Sigmoid colon (tissue), 7 donors: Measurements from ENCODE around the gene GSTP1. TPM values are rescaled to one million over a fixed set of nuclear protein-coding genes. Genes with fewer than 3 reads are reported as not detected.
"Not testable (repeated sequence)": the region's sequence is repeated elsewhere in the genome, so short reads cannot be mapped to it uniquely, and the experiment has no call there.

Experiments used
- DNase-seq: peaks from one replicate; pipeline ENCODE4 v3.0.0-alpha.2; 2019
- H3K27ac ChIP-seq, 4 donors: fragments of 200-600 bp; sonication (generic); one replicate each; pipeline ENCODE4 v1.5.1; 2016 to 2019; ENCODE audit warnings: mild to moderate bottlenecking in 1 of 4
- H3K27me3 ChIP-seq, 3 donors: fragments of 200-600 bp; sonication (generic); one replicate each; pipeline ENCODE4 v1.5.1; 2019; ENCODE audit warnings: mild to moderate bottlenecking in 1 of 3
- H3K36me3 ChIP-seq, 4 donors: fragments of 200-600 bp; sonication (generic); one replicate each; pipeline ENCODE4 v1.5.1; 2016 to 2019
- H3K4me1 ChIP-seq, 4 donors: fragments of 200-600 bp; sonication (generic); one replicate each; pipeline ENCODE4 v1.5.1; 2017 to 2019
- H3K4me3 ChIP-seq, 4 donors: fragments of 200-600 bp; sonication (generic); one replicate each; pipeline ENCODE4 v1.5.1; 2017 to 2019; ENCODE audit warnings: mild to moderate bottlenecking in 2 of 4, moderate library complexity in 1 of 4
- H3K9me3 ChIP-seq, 4 donors: fragments of 200-600 bp in 3 of 4; sonication (generic) in 3 of 4; one replicate each; pipeline versions ENCODE4 v1.5.1 to v1.6.1; 2013 to 2019
- EP300 ChIP-seq, 4 donors: sonication (generic); formaldehyde crosslinking; IDR thresholded peaks; one replicate each; pipeline ENCODE4 v1.6.1; 2017; ENCODE audit warnings: antibody characterized with exemption in 4 of 4
- POLR2A ChIP-seq, 2 donors: fragments of 450-650 bp; IDR thresholded peaks; one replicate each; pipeline ENCODE4 v1.6.1; 2016; ENCODE audit warnings: antibody characterized with exemption in 2 of 2, mild to moderate bottlenecking in 2 of 2, moderate library complexity in 2 of 2
- POLR2AphosphoS5 ChIP-seq, 4 donors: sonication (generic); formaldehyde crosslinking; IDR thresholded peaks; one replicate each; pipeline ENCODE4 v1.6.1; 2017; ENCODE audit warnings: antibody characterized with exemption in 4 of 4
- WGBS, 2 donors: extraction: QIAGEN DNeasy Blood & Tissue Kit; methylation state at CpG; one replicate each; pipeline ENCODE4 v1.1.7; 2013; 5-methylcytosine and 5-hydroxymethylcytosine counted together
- intact Hi-C: fragments of 100-400 bp; cut with DNase I; formaldehyde crosslinking; loops from one replicate; pipeline ENCODE4 v1.15.1; 2023
- polyA plus RNA-seq, 3 donors: library from polyadenylated mRNA; stranded (reverse); fragments of 200-250 nt; gene quantifications; one replicate each; pipeline ENCODE4 v1.2.3, GENCODE V29; 2013
- total RNA-seq, 4 donors: library from RNA; depleted of rRNA; stranded (reverse); fragments of >200 nt; gene quantifications; one replicate each; pipeline ENCODE4 v1.1.0, GENCODE V29; 2016
- TF ChIP-seq, protein P1 (sequence below), 4 experiments: fragments of 450-650 bp in 3 of 4; fragments of 200-600 bp in 1 of 4; IDR thresholded peaks; one replicate each; pipeline ENCODE4 v1.5.1; 2016 to 2019; ENCODE audit warnings: antibody characterized with exemption in 4 of 4, mild to moderate bottlenecking in 3 of 4, moderate library complexity in 2 of 4
- donor health status: healthy with polysubstance abuse.
- donor health status: Bipolar disorder and iron deficiency.
- donor health status: healthy.

Gene GSTP1
- total and polyA plus RNA-seq, 7 donors = 349 to 717 (median 584) TPM

DNA sequence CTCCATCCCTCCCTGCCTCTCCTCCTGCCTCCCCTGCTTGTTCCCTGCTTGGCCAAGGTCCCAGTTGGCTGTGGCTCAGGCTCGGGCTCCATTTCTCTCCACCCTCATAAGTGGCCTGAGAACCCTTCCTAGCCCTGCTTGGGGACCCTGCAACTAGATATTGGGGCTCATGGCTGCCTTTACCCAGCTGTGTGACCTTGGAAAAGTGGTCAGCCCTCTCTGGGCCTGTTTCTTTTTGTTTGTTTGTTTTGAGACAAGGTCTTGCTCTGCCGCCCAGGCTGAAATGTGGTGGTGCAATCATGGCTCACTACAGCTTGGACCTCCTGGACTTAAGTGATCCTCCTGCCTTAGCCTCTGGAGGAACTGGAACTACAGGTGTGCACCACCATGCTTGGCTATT is 40.0 kb upstream of the GSTP1 start:
- 41 to 64% methylated on average over 2 of the region's 2 CpGs for WGBS, 2 donors
- no peaks in the 10 kb centered on the region for H3K4me1 ChIP-seq
- no peak for DNase-seq

DNA sequence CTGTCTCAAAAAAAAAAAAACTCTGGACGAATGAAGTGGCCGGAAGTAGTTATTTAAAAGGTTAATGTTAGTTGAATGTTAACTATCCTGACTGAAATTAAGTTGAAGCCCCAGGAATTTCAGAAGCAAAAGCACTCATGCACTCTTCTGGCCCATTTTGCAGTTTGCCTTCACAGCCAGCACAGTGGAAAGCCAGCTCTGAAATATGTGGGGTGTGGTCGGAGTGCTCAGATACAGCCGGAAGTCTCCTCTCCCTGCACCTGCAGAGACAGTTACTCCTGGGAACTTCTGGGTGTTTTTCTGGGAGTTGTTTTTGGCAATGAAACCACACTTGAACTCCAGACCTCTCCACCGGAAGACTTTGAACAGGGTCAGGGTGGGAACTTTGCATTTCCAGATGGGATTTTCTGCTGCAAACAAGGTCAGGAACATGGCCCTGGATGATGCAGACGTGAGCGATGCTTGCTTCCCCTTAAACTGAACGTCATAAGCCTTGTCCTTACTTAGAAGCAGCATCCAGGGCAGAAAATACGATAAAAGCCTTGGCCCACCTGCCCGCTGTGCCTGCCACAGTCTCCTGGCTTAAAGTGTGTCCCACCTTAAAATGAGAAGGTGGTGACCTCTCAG is 38.9 kb upstream of the GSTP1 start:
- Histone ChIP-seq H3K27ac (no peak overlapping the region), H3K4me3 (no peak overlapping the region), H3K4me1 (no peaks in the 10 kb centered on the region), H3K9me3 (no peaks in the 10 kb centered on the region), H3K27me3 (no peaks in the 10 kb centered on the region), H3K36me3 (no peaks in the 10 kb centered on the region)
- no peak for DNase-seq
- intact Hi-C loops = no loop called here
- WGBS, 2 donors = 14 to 62% methylated on average over 10 of the region's 10 CpGs
- TF ChIP-seq POLR2A (IDR thresholded peaks at IDR 0.05) (no peak), EP300 (IDR thresholded peaks at IDR 0.05) (no peak), POLR2AphosphoS5 (IDR thresholded peaks at IDR 0.05) (no peak)

More for the DNA sequence above, 40.0 kb upstream of the GSTP1 start:
- H3K9me3 ChIP-seq = no peaks in the 10 kb centered on the region
- TF ChIP-seq EP300 (IDR thresholded peaks at IDR 0.05) (no peak), POLR2A (IDR thresholded peaks at IDR 0.05) (no peak), POLR2AphosphoS5 (IDR thresholded peaks at IDR 0.05) (no peak)
- TF ChIP-seq, protein P1, sequence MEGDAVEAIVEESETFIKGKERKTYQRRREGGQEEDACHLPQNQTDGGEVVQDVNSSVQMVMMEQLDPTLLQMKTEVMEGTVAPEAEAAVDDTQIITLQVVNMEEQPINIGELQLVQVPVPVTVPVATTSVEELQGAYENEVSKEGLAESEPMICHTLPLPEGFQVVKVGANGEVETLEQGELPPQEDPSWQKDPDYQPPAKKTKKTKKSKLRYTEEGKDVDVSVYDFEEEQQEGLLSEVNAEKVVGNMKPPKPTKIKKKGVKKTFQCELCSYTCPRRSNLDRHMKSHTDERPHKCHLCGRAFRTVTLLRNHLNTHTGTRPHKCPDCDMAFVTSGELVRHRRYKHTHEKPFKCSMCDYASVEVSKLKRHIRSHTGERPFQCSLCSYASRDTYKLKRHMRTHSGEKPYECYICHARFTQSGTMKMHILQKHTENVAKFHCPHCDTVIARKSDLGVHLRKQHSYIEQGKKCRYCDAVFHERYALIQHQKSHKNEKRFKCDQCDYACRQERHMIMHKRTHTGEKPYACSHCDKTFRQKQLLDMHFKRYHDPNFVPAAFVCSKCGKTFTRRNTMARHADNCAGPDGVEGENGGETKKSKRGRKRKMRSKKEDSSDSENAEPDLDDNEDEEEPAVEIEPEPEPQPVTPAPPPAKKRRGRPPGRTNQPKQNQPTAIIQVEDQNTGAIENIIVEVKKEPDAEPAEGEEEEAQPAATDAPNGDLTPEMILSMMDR (IDR thresholded peaks at IDR 0.05) = no peak
- H3K27ac ChIP-seq = no peak overlapping the region
- intact Hi-C loops = no loop called here
- no peak overlapping the region for H3K4me3 ChIP-seq
- no peaks in the 10 kb centered on the region for H3K27me3 ChIP-seq
- no peaks in the 10 kb centered on the region for H3K36me3 ChIP-seq

DNA sequence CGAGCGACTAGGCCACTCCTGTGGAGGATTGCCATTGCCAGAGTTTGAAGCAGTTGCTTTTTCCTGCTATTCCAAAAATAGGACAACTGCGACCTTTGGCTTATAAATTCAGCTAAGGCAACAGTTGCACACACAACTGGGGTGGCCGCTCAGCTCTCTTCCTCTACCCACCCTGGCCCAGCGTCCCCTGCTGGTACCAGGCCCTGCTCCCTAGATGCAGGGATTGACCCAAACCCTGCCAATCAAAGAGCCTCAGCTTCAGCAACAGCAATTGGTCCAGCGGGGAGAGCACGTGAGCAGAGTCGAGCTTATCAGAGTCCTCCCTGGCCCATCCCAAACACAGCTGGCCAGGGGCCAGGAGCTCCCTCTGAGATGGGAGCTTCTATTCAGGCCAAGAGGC is 38.3 kb upstream of the GSTP1 start:
- H3K9me3 ChIP-seq = no peaks in the 10 kb centered on the region
- H3K27me3 ChIP-seq = no peaks in the 10 kb centered on the region
- no peak overlapping the region for H3K4me3 ChIP-seq
- H3K36me3 ChIP-seq = no peaks in the 10 kb centered on the region
- DNase-seq = no peak
- intact Hi-C loops = no loop called here
- 12 to 55% methylated on average over 8 of the region's 8 CpGs for WGBS, 2 donors
- H3K4me1 ChIP-seq = no peaks in the 10 kb centered on the region
- TF ChIP-seq EP300 (IDR thresholded peaks at IDR 0.05) = no peak
- TF ChIP-seq, protein P1 (IDR thresholded peaks at IDR 0.05) = no peak
- no peak for TF ChIP-seq POLR2AphosphoS5 (IDR thresholded peaks at IDR 0.05)
- no peak for TF ChIP-seq POLR2A (IDR thresholded peaks at IDR 0.05)
- no peak overlapping the region for H3K27ac ChIP-seq

DNA sequence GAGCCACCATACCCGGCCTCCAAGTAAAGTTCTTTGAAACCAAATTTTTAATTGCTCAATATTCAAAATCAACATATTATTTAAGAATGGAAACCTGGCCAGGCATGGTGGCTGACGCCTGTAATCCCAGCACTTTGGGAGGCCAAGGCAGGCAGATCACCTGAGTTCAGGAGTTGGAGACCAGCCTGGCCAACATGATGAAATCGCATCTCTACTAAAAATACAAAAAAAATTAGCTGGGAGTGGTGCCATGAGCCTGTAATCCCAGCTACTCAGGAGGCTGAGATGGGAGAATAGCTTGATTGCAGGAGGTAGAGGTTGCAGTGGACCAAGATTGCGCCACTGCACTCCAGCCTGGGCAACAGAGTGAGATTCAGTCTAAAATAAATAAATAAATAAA is 35.5 kb upstream of the GSTP1 start:
- H3K36me3 ChIP-seq, intact Hi-C loops, H3K27ac ChIP-seq: not testable (repeated sequence)

DNA sequence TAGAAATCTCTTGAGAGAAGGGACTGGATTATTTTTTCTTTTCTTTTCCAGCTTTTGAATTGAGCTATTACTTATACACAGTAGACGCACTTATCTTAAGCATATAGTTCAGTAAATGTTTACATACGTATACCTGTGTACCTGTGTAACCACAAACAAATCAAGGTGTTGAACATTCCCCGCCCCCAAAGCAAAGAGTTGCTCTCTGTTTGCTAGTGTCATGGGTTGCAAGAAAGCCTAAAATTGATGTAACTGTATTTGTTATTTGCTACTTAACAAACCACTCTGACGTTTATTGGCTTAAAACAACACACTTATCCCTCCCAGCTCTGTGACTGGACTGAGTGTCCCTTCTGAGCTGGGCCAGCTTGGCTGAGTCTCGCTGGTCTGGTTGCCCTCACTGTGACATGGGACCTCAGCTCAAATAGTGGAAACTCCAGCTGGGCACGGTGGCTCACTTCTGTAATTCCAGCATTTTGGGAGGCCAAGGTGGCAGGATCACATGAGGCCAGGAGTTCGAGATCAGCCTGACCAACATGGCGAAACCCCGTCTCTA is 35.0 kb upstream of the GSTP1 start:
- Histone ChIP-seq H3K4me1 (no peaks in the 10 kb centered on the region), H3K27me3 (no peaks in the 10 kb centered on the region), H3K9me3 (peaks cover 0 to 3% (median 0%) of the 10 kb centered on the region in 4 donors), H3K36me3 (no peaks in the 10 kb centered on the region), H3K27ac (no peak overlapping the region), H3K4me3 (no peak overlapping the region)
- 66 to 83% methylated on average over 9 of the region's 9 CpGs for WGBS, 2 donors
- peak; percentile 17 for DNase-seq
- TF ChIP-seq, protein P1 (IDR thresholded peaks at IDR 0.05) = no peak
- TF ChIP-seq EP300 (IDR thresholded peaks at IDR 0.05) (no peak), POLR2AphosphoS5 (IDR thresholded peaks at IDR 0.05) (no peak), POLR2A (IDR thresholded peaks at IDR 0.05) (no peak)
- intact Hi-C loops = no loop called here

More for the DNA sequence above, 35.5 kb upstream of the GSTP1 start:
- not testable (repeated sequence) for H3K9me3 ChIP-seq, H3K4me1 ChIP-seq, H3K27me3 ChIP-seq, H3K4me3 ChIP-seq
- WGBS, 2 donors = 84 to 90% methylated on average over 4 of the region's 4 CpGs
- peak; percentile 11 for DNase-seq

DNA sequence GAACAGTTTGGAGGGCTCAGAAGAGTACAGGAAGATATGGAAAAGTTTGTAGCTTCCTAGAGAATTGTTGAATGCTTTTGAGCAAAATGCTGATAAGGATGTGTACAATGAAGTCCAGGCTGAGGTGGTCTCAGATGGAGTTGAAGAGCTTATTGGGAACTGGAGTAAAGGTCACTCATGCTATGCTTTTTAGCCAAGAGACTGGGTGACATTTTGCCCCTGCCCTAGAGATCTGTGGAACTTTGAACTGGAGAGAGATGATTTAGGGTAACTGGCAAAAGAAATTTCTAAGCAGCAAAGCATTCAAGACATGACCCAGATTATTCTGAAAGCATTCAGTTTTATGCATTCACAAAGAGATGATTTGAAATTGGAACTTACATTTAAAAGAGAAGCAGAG is 32.5 kb upstream of the GSTP1 start:
- no peaks in the 10 kb centered on the region for H3K4me1 ChIP-seq
- intact Hi-C loops = no loop called here

DNA sequence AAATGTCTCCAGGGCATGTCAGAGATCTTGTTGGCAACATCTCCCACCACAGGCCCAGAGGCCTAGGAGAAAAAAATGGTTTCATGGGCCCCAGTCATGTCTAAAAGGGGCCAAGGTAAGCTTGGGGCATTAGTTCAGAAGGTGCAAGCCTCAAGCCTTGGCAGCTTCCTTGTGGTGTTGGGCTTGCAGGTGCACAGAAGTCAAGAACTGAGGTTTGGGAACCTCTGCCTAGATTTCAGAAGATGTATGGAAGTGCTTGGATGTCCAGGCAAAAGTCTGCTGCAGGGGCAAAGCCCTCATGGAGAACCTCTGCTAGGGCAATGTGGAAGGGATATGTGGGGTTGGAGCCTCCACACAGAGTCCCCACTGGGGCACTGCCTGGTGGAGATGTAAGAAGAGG is 31.9 kb upstream of the GSTP1 start:
- H3K9me3 ChIP-seq, H3K4me1 ChIP-seq, H3K36me3 ChIP-seq, H3K27ac ChIP-seq, H3K27me3 ChIP-seq, H3K4me3 ChIP-seq, intact Hi-C loops: not testable (repeated sequence)
- peak; percentile 22 for DNase-seq

More for the DNA sequence above, 32.5 kb upstream of the GSTP1 start:
- Histone ChIP-seq H3K27ac (no peak overlapping the region), H3K36me3 (no peaks in the 10 kb centered on the region), H3K27me3 (no peaks in the 10 kb centered on the region), H3K4me3 (no peak overlapping the region), H3K9me3 (peaks cover 0 to 3% (median 0%) of the 10 kb centered on the region in 4 donors)
- TF ChIP-seq, protein P1 (IDR thresholded peaks at IDR 0.05) = no peak
- TF ChIP-seq POLR2A (IDR thresholded peaks at IDR 0.05) = no peak
- no peak for TF ChIP-seq EP300 (IDR thresholded peaks at IDR 0.05)
- TF ChIP-seq POLR2AphosphoS5 (IDR thresholded peaks at IDR 0.05) = no peak
- no peak for DNase-seq
